ENCODE results near the gene DEGS2. TPM values are rescaled to one million over a fixed set of nuclear protein-coding genes. Genes with fewer than 3 reads are reported as not detected.

The DEGS2 gene
- total RNA-seq, 6 experiments from 2014 or later: 0.09 to 0.55 (median 0.22) TPM

GRCh38 chr14:100141098-100141497, 18.3 kb downstream of the DEGS2 start:
- Histone ChIP-seq H3K4me3 (no peak overlapping the region), H3K4me1 (peaks cover 0 to 13% (median 0%) of the 10 kb centered on the region in 4 donors), H3K27ac (no peak overlapping the region)

GRCh38 chr14:100140452-100141078, 18.9 kb downstream of the DEGS2 start:
- Histone ChIP-seq H3K27ac (no peak overlapping the region), H3K9me3 (no peaks in the 10 kb centered on the region), H3K36me3 (peaks cover 0 to 7% (median 2%) of the 10 kb centered on the region in 4 donors), H3K27me3 (no peaks in the 10 kb centered on the region), H3K4me3 (no peak overlapping the region), H3K4me1 (peaks cover 0 to 13% (median 0%) of the 10 kb centered on the region in 4 donors)
- WGBS (ENCODE audit: insufficient coverage, low coverage, low lambda C conversion rate, missing lambda C conversion rate): 58% methylated on average over 3 of the region's 16 CpGs
- no peak for ATAC-seq
- DNase-seq: no peak
- intact Hi-C loops (cut with DNase I): no loop called here
- TF ChIP-seq CTCF (IDR thresholded peaks at IDR 0.05) (no peak), POLR2A (IDR thresholded peaks at IDR 0.05) (no peak)

More at GRCh38 chr14:100141098-100141497, 18.3 kb downstream of the DEGS2 start:
- intact Hi-C loops (cut with DNase I): no loop called here
- no peak for DNase-seq
- ATAC-seq: no peak
- H3K9me3 ChIP-seq: no peaks in the 10 kb centered on the region
- H3K27me3 ChIP-seq: no peaks in the 10 kb centered on the region
- H3K36me3 ChIP-seq: peaks cover 0 to 7% (median under 1%) of the 10 kb centered on the region in 4 donors
- no CpG with 5 or more reads among the region's 7 CpGs for WGBS (ENCODE audit: insufficient coverage, low coverage, low lambda C conversion rate, missing lambda C conversion rate)
- TF ChIP-seq CTCF (IDR thresholded peaks at IDR 0.05) (no peak), POLR2A (IDR thresholded peaks at IDR 0.05) (no peak)

GRCh38 chr14:100138955-100139354, 20.5 kb downstream of the DEGS2 start:
- no peaks in the 10 kb centered on the region for H3K9me3 ChIP-seq
- H3K4me1 ChIP-seq: peaks cover 0 to 3% (median 0%) of the 10 kb centered on the region in 4 donors
- 100% methylated on average over 4 of the region's 13 CpGs for WGBS (ENCODE audit: insufficient coverage, low coverage, low lambda C conversion rate, missing lambda C conversion rate)
- no peak overlapping the region for H3K27ac ChIP-seq
- ATAC-seq: no peak
- peaks cover 0 to 17% (median 7%) of the 10 kb centered on the region in 4 donors for H3K36me3 ChIP-seq
- no peak for DNase-seq
- H3K4me3 ChIP-seq: no peak overlapping the region
- intact Hi-C loops (cut with DNase I): no loop called here
- no peak for TF ChIP-seq POLR2A (IDR thresholded peaks at IDR 0.05)
- H3K27me3 ChIP-seq: no peaks in the 10 kb centered on the region

- Histone ChIP-seq H3K4me1 (peaks cover 0 to 3% (median 0%) of the 10 kb centered on the region in 4 donors), H3K36me3 (peaks cover 0 to 22% (median 10%) of the 10 kb centered on the region in 4 donors), H3K27ac (no peak overlapping the region), H3K4me3 (no peak overlapping the region), H3K9me3 (no peaks in the 10 kb centered on the region), H3K27me3 (no peaks in the 10 kb centered on the region)
- WGBS (ENCODE audit: insufficient coverage, low coverage, low lambda C conversion rate, missing lambda C conversion rate): 14% methylated on average over 1 of the region's 8 CpGs
- TF ChIP-seq POLR2A (IDR thresholded peaks at IDR 0.05) (no peak), CTCF (IDR thresholded peaks at IDR 0.05) (no peak)
- peak in 1 of 4 donors; percentile 22 for ATAC-seq
- intact Hi-C loops (cut with DNase I): no loop called here
- DNase-seq: no peak
Observed at GRCh38 chr14:100138082-100138787, 21.2 kb downstream of the DEGS2 start.

- Histone ChIP-seq H3K4me1 (no peaks in the 10 kb centered on the region), H3K27me3 (no peaks in the 10 kb centered on the region), H3K4me3 (no peak overlapping the region), H3K27ac (no peak overlapping the region), H3K36me3 (peaks cover 2 to 33% (median 16%) of the 10 kb centered on the region in 4 donors), H3K9me3 (no peaks in the 10 kb centered on the region)
- ATAC-seq: peak in 1 of 4 donors; percentile 10
- intact Hi-C loops (cut with DNase I): no loop called here
- DNase-seq: no peak
- WGBS (ENCODE audit: insufficient coverage, low coverage, low lambda C conversion rate, missing lambda C conversion rate): 44% methylated on average over 1 of the region's 8 CpGs
- TF ChIP-seq POLR2A (IDR thresholded peaks at IDR 0.05) (no peak), CTCF (IDR thresholded peaks at IDR 0.05) (no peak)
Observed at GRCh38 chr14:100137173-100137572, 22.3 kb downstream of the DEGS2 start.

Data from right lobe of liver (tissue), 6 donors.